ENCODE data around the gene PRM1.

DNA sequence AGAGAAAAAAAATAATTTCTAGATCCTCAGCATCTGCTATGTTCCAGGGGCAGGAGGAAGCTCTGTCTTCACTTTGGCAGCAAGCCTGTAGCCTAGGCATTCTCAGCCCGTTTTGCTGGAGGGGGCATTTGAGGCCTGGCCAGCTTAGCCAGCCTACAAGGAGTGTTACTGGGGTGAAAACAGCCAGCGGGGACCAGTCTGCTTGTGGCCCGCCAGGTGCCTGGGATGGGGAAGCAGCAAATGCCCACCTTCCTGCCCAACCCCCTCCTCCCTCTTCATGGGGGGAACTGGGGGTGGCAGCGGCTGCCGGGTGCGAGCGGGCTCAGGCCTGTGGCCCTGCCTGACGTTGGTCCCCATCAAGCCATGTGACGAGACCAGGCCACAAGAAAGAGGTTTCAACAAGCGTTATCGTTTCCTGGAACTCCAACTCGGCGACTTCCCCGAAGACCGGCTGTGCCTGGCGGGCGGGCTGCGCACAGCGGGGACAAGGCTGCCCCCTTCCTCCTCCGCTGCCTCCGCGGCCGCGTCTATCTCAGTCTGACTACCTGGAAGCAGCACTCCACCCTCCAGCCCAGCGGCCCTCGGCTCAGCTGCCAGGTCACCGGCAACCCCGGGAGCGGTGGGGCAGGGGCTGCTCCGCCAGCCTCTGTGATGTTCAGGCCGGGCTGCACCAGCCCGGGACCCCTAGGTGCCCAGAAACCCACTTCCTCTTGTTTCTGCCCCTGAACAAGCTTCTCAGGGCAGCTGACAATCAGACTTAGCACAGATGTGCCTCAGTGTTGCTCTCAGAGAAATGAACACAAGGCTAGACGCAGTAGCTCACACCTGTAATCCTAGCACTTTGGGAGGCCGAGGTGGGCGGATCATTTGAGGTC is 48.0 kb downstream of the PRM1 start:
- TF ChIP-seq CTCF (IDR thresholded peaks at IDR 0.05) (no peak), POLR2A (IDR thresholded peaks at IDR 0.05; ENCODE audit: low read length) (no peak), KDM1A (IDR thresholded peaks at IDR 0.05; ENCODE audit: low read depth) (no peak), CHD2 (IDR thresholded peaks at IDR 0.05; ENCODE audit: low read length, partially characterized antibody) (no peak), TP53 (CRISPR knock-in tag; IDR thresholded peaks at IDR 0.05) (no peak), POLR2AphosphoS2 (conservative IDR thresholded peaks at IDR 0.05; ENCODE audit: low read length) (no peak), CHD4 (IDR thresholded peaks at IDR 0.05; ENCODE audit: borderline replicate concordance) (no peak), RAD21 (conservative IDR thresholded peaks at IDR 0.05 in 1 of 2, IDR thresholded peaks at IDR 0.05 in 1 of 2) (no peak), PBX3 (IDR thresholded peaks at IDR 0.05) (no peak)
- TF ChIP-seq, protein P1, sequence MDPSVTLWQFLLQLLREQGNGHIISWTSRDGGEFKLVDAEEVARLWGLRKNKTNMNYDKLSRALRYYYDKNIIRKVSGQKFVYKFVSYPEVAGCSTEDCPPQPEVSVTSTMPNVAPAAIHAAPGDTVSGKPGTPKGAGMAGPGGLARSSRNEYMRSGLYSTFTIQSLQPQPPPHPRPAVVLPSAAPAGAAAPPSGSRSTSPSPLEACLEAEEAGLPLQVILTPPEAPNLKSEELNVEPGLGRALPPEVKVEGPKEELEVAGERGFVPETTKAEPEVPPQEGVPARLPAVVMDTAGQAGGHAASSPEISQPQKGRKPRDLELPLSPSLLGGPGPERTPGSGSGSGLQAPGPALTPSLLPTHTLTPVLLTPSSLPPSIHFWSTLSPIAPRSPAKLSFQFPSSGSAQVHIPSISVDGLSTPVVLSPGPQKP (IDR thresholded peaks at IDR 0.05; ENCODE audit: low read depth, low read length), result no peak
